Measurements from ENCODE around the gene GH1.

DNA sequence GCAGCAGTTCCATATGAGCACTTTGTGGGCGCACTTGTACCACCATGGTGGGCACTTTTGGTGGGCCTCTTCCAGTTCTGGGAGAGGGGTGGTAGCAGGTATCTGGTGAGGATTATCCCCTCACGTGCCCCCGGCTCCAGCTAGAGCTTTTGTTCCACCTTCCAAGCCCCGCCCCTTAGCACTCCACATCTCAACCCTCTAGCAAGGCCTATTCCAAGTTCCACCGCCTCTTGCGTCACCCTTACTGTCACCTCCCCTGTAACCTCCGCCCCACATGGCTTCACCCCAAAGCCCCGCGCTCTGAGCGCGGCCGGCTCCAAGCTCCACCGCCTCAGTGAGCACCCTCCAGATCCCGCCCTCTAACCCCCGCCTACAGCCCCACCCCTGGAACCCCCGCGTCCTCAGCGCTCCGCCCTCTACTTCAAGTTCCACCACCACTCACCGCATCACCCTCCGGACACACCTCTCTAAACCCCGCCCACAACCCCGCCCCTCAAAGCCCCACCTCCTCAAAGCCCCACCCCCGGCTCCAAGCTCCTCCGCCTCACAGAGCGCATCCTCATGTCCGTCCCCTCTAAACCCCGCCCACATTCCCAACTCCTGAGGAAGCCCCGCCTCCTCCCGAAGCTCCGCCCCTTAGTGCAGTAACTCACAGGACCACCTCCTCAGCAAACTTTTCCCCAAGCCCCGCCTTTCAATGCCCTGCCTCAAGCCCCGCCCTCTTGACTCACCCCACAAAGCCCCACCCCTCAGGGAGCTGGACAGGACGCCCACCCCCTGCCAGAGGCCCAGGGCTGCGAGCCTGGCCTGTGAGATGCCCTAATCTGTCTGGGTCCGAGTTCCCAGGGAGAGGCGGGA is 42.9 kb upstream of the GH1 start:
- no peak for TF ChIP-seq EZH2 (IDR thresholded peaks at IDR 0.05)
- no peak for TF ChIP-seq POLR2AphosphoS5 (IDR thresholded peaks at IDR 0.05; ENCODE audit: low read depth, low read length)
- TF ChIP-seq SRF (IDR thresholded peaks at IDR 0.05; ENCODE audit: low read depth) = no peak
- TF ChIP-seq, protein P1, sequence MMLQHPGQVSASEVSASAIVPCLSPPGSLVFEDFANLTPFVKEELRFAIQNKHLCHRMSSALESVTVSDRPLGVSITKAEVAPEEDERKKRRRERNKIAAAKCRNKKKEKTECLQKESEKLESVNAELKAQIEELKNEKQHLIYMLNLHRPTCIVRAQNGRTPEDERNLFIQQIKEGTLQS (IDR thresholded peaks at IDR 0.05) = no peak
- TF ChIP-seq, protein P2, sequence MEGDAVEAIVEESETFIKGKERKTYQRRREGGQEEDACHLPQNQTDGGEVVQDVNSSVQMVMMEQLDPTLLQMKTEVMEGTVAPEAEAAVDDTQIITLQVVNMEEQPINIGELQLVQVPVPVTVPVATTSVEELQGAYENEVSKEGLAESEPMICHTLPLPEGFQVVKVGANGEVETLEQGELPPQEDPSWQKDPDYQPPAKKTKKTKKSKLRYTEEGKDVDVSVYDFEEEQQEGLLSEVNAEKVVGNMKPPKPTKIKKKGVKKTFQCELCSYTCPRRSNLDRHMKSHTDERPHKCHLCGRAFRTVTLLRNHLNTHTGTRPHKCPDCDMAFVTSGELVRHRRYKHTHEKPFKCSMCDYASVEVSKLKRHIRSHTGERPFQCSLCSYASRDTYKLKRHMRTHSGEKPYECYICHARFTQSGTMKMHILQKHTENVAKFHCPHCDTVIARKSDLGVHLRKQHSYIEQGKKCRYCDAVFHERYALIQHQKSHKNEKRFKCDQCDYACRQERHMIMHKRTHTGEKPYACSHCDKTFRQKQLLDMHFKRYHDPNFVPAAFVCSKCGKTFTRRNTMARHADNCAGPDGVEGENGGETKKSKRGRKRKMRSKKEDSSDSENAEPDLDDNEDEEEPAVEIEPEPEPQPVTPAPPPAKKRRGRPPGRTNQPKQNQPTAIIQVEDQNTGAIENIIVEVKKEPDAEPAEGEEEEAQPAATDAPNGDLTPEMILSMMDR (IDR thresholded peaks at IDR 0.05 in 2 of 3, conservative IDR thresholded peaks at IDR 0.05 in 1 of 3; ENCODE audit: borderline replicate concordance in 1 of 3, insufficient read depth in 1 of 3, low read depth in 2 of 3, low read length in 2 of 3) = no peak
- TF ChIP-seq POLR2A (IDR thresholded peaks at IDR 0.05; ENCODE audit: borderline replicate concordance, extremely low read depth, insufficient read depth, insufficient read length) = no peak
- TF ChIP-seq YY1 (IDR thresholded peaks at IDR 0.05; ENCODE audit: extremely low read depth, insufficient replicate concordance, low read depth, low read length) = no peak
- TF ChIP-seq EZH2phosphoT487 (IDR thresholded peaks at IDR 0.05; ENCODE audit: borderline replicate concordance) = no peak
- TF ChIP-seq SP1 (IDR thresholded peaks at IDR 0.05; ENCODE audit: low read depth) = no peak
